NCI-H146 treated with DMSO at 0.1 percent for 48 hours (cell line): ENCODE results near the gene IKZF3.
"Not testable (repeated sequence)": the region's sequence is repeated elsewhere in the genome, so short reads cannot be mapped to it uniquely, and the experiment has no call there.

Experiments used
- DNase-seq: peaks from one replicate; lab custom pipeline; 2025; ENCODE audit not compliant: unreplicated experiment; lab: John Stamatoyannopoulos, UW

IKZF3 gene

GRCh38 chr17:39863918-39864746 lies at the start of gene IKZF3:
Gene IKZF3, minus strand, starts transcription at chr17:39864312. Its CDS starts 186 bp downstream, at chr17:39864126.
- DNase-seq: no peak

DNA sequence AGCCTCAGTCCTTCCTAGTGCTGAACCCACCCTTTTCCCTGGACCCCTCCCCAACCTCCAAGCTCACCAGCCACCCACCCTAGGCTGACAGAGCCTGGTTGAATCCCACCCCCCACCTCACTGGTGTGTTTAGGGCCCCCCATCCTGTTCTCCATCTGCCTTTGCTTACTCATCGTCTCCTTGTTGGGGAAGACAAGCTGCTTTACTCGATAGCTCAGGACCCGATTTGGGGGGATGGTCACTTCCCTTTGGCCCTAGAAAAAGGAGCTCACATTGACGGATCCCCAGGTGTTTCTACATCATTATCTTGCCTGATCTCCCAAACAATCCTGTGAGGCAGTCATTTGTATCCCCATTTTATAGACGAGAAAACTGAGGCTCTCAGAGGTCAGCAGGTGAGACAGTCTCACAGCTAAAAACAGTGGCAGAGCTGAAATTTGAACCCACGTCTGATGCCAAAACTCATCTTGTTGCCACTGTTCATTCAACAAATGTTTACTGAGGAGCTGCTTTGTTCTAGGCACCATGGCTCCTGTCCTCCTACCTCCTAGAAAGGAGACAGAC lies 44.8 kb upstream of the IKZF3 start:
- DNase-seq: no peak

DNA sequence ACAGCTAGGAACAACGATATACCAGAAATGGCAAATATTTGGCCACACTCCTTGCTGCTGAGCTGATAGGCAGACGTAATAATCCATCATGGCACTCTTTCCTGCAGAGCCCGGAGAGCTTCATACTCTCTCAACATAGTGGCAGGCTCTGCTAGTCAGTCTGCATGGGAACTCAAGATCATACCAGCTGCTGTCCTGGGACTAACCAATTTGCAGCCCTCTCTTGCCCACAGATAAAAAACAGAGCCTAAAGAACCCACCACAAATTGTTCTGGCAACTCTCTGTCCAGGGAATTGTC lies 40.8 kb upstream of the IKZF3 start:
- DNase-seq: no peak

DNA sequence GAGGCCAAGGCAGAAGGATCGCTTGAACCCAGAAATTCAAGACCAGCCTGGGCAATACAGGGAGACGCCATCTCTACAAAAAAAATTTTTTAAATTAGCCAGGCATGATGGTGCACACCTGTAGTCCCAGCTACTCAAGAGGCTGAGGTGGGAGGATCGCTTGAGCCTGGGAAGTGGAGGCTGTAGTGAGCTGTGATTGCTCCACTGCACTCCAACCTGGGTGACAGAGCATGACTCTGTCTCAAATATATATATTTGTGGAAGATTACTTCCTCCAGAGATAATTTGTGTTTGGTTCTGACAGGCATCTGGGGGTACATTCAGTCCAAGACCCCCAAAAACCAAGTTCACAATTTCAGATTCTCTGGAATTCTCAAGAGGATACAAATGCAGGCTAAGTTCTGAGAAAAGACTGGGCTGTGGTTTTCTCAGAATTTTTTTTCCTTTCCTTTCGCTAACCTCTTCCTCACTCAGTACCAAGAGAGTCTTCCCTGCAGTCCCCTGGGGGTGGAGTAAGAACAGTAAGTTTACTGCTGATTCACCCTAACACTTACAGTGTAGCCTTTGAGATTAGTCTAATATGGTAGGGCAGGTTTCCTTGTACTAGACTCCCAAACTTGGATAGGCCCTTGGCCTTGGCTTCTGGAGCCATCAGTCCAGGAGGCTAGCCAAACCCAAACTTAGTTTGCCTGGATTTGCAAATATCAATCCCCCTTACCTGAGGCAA lies 39.2 kb upstream of the IKZF3 start:
- DNase-seq: no peak

- DNase-seq: not testable (repeated sequence)
These were observed 37.9 kb upstream of the IKZF3 start for GRCh38 chr17:39902027-39902426.

- no peak for DNase-seq
These were observed 35.1 kb upstream of the IKZF3 start for GRCh38 chr17:39899215-39899614.

DNA sequence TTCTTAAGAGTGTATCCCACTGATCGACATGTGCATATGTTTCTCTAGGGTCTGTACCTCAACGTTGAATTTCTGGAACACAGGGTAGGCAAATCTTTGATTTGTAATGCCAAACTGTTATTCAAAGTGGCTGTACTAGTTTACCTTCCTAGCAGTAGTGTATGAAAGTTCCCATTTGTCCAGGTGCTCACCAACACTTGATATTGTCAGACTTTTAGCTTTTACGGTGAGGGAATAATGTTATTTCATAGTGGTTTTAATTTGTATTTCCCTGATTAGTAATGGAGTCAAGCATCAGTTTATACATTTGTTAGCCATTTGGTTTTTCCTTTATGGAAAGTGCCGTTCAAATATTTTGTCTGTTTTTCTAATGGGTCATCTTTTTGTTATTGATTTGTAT lies 34.0 kb upstream of the IKZF3 start:
- DNase-seq: no peak

DNA sequence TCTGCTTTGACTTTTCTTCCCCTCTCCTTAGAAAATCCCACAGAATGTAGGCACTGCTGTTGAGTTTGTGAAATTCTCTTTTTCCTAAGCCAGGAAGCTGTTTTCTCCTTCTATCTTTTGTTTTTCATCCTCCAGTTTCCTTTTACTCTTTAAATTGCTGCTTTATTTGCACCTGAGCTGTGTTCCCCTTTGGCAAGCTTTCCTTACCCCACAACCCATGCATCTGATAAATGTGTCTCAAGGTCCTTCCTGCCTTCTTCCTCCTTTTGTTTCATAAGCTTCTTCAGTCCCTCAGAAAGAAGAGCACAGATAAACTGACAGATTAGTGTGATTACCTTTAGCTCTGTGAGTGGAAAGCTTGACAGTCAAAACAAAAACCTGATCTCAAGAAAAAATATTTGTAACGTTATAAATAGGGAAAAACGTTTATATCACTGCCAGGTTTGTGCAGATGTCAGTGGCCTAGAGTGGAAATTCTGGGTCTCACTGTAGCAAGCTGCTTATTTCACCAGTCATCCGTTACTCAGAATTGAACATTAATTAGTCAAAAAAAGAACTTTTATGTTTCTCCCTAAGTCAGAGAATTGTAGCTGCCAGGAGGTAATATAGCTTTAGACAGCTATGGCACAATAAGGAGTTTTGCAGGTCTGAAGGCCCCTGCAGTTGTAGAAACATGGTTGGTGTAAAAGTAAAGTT lies 30.7 kb upstream of the IKZF3 start:
- DNase-seq: no peak

DNA sequence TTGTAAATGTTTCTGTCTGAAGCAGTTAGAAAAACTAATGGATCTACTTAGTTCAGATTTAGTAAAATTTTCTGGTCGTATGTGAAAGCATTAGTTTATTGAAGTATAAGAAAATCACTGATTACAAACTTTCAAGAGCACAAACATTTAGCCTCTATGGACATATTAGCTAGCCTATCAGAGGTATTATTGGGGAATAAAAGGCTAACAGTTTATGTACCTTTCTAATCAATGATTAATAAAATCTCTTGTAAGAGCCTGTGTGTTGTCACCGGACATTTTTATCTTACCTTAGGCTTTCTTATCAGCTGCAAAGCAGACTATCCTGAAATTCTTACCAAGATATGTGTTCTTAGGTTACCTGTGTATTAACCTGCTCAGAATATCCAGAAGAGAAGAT lies 25.1 kb upstream of the IKZF3 start:
- no peak for DNase-seq

- DNase-seq: no peak
These were observed 23.0 kb upstream of the IKZF3 start for GRCh38 chr17:39887078-39887477.

- DNase-seq: not testable (repeated sequence)
These were observed 22.0 kb upstream of the IKZF3 start for GRCh38 chr17:39886102-39886501.

- DNase-seq: no peak
These were observed 8.6 kb upstream of the IKZF3 start for GRCh38 chr17:39872751-39873150.

- no peak for DNase-seq
These were observed 7.7 kb upstream of the IKZF3 start for GRCh38 chr17:39871801-39872200.

- no peak for DNase-seq
These were observed 6.7 kb upstream of the IKZF3 start for GRCh38 chr17:39870776-39871175.

DNA sequence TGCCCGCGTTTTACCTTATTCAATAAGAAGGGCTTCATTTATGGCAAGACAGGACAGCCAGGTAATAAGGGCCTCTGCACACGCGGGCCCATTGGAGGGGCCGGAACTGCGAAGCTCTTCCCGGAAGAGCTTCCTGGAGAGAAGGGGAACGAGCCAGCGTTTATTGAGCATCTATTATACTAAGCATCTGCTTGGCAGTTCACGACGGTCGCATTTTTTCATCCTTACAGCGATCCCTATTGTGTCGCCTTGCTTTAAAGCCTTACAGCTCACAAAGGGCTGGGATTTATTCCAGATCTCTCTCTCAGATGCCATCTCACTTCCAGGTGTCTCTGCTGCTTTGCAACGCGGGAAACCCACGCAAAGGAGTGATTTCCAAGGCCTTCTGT lies 4.4 kb upstream of the IKZF3 start:
- no peak for DNase-seq

- no peak for DNase-seq
These were observed 3.9 kb upstream of the IKZF3 start, which contains the start of gene ZPBP2 for GRCh38 chr17:39867880-39868553. Gene ZPBP2, plus strand, starts transcription at chr17:39868202. Its CDS starts 153 bp downstream, at chr17:39868355.

DNA sequence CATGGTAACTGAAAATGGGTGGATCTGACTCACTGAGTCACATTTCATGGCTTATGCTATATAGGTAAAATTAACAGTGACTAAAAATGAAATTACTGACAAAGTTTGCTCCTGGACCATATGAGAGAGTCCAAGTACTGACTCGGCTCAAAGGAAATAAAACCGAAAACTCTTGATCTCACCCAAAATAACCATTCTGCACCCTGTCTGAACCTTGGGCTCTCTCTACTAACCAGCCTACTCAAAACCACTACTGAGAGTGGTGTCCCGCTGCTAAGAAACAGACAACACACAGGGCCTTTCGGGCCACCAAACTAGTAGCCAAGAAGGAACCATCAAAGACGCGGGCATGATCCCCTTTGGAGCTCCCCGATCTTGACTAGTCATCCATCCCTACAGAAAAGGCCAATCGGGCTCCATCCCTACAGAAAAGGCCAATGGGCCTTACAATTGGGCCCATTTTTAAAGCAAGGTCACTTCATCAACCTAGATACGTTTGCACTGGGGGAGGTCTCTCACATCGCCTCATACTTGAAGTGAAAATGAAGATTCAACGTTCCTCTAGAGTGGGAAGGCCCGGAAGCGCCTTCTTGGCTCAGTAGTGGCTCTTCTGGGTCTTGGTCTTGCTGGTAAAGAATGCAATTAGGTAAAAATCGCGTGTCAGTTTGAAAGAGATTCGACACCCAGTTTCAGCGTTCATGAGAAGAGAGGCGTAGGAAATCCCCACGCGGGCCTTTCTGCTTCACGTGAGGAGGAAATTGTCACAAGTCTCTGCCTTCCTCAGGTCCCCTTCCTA lies 3.2 kb upstream of the IKZF3 start:
- no peak for DNase-seq

DNA sequence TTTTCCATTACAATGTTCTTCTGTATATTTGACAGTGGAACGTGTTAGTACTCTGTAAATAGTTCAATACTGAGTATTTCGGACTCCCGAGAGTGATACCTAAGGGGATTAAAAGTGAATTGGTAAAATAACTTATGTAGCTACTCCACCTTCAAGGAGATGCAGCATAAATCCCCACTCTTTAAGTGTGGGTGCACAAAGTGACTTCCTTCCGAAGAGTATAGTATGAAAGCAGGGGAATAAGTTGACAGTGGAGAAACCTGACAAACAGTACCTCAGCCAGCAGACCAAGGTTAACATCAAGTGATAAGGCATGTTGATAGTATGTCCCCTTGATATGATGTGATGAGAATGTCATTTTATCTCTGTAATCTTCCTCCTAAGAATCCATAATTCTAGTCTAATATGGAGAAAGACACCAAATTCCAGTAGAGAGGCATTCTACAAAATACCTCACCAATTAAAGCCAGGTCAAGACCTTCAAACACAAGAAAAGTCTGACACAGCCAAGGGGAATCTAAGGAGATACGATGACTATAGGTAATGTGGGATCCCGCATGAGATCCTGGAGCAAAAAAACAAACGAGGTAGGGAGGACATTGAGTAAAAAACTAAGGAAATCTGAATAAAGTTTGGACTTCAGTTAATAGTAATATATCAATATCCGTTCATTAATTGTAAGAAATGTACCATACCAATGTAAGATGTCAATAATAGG lies 2.1 kb upstream of the IKZF3 start:
- DNase-seq: no peak

- no peak for DNase-seq
These were observed 731 bp downstream of the IKZF3 start for GRCh38 chr17:39863244-39863917.
